Activated CD8-positive, alpha-beta T cell treated with anti-CD3 and anti-CD28 coated beads for 36 hours (primary cell): ENCODE results near the gene GYG1. TPM values are rescaled to one million over a fixed set of nuclear protein-coding genes. Genes with fewer than 3 reads are reported as not detected.

Source experiments
- ATAC-seq: fragments of 200-7000 bp; cut with Tn5 transposase; one replicate; pipeline ENCODE4 v1.10.0; 2021; ENCODE audit warnings: mild to moderate bottlenecking, moderate library complexity
- CTCF ChIA-PET: fragments of 350-600 bp; sonication (Branson Sonifier 250); formaldehyde crosslinking; loops from one replicate; lab custom pipeline; 2021; ENCODE audit warnings: antibody characterized with exemption; lab: Charles Lee
- POLR2A ChIA-PET: fragments of 350-600 bp; sonication (Branson Sonifier 250); formaldehyde crosslinking; loops from one replicate; lab custom pipeline; 2021; ENCODE audit warnings: antibody characterized with exemption; lab: Charles Lee
- DNase-seq: peaks from one replicate; pipeline ENCODE4 v3.0.0-alpha.2; 2020
- H3K27ac Mint-ChIP-seq: one replicate; pipeline ENCODE4 v1.8.0; 2021; ENCODE audit warnings: mild to moderate bottlenecking, mixed read lengths
- H3K27me3 Mint-ChIP-seq: one replicate; pipeline ENCODE4 v1.8.0; 2021; ENCODE audit warnings: mixed read lengths
- H3K36me3 Mint-ChIP-seq: one replicate; pipeline ENCODE4 v1.8.0; 2021; ENCODE audit warnings: low read depth, mixed read lengths
- H3K4me1 Mint-ChIP-seq: one replicate; pipeline ENCODE4 v1.8.0; 2021; ENCODE audit warnings: low read depth, mixed read lengths
- H3K4me3 Mint-ChIP-seq: one replicate; pipeline ENCODE4 v1.8.0; 2021; ENCODE audit warnings: mild to moderate bottlenecking, moderate library complexity, mixed read lengths
- H3K9me3 Mint-ChIP-seq: one replicate; pipeline ENCODE4 v1.8.0; 2021; ENCODE audit warnings: mixed read lengths
- intact Hi-C: fragments of 100-400 bp; cut with micrococcal nuclease; formaldehyde crosslinking; loops from one replicate; pipeline ENCODE4 v1.10.0; 2022
- total RNA-seq, 2 experiments: library from RNA; stranded (reverse); gene quantifications; one replicate each; pipeline ENCODE4 v1.2.3, GENCODE V29; 2021
- TF ChIP-seq, protein P1 (sequence below): fragments of 200-600 bp; IDR thresholded peaks from one replicate; pipeline ENCODE4 v1.8.0; 2022; ENCODE audit warnings: antibody characterized with exemption, mild to moderate bottlenecking

GYG1 gene
- total RNA-seq, 2 experiments from 2014 or later, result 16.0 to 18.3 TPM

DNA sequence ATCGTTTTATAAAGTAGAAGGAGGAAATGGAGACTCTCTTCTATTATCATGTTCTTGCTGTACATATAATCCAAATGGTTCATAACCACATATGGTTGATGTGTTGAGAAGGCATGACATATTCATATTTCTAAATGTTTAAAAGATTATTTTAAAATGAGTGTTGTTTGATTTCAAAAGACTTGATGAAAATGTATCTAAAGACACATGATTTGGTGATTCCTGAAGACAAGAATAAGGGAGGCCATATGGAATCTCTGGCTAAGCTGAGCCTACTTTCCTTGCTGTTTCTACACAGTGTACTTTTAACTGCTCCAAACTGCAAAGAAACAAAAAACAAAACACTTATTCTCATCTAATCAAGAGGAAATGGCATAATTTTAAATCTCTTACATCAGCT lies 23.0 kb upstream of the GYG1 start:
- TF ChIP-seq, protein P1, sequence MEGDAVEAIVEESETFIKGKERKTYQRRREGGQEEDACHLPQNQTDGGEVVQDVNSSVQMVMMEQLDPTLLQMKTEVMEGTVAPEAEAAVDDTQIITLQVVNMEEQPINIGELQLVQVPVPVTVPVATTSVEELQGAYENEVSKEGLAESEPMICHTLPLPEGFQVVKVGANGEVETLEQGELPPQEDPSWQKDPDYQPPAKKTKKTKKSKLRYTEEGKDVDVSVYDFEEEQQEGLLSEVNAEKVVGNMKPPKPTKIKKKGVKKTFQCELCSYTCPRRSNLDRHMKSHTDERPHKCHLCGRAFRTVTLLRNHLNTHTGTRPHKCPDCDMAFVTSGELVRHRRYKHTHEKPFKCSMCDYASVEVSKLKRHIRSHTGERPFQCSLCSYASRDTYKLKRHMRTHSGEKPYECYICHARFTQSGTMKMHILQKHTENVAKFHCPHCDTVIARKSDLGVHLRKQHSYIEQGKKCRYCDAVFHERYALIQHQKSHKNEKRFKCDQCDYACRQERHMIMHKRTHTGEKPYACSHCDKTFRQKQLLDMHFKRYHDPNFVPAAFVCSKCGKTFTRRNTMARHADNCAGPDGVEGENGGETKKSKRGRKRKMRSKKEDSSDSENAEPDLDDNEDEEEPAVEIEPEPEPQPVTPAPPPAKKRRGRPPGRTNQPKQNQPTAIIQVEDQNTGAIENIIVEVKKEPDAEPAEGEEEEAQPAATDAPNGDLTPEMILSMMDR, result no peak
- ChIA-PET POLR2A (no interaction called here), CTCF (interaction anchor here (1.1 kb wide), 1 partner anchor 21 kb away, joined by 3 read pairs; no protein-coding TSS in a partner anchor)
- H3K36me3 Mint-ChIP-seq, result no peaks in the 10 kb centered on the region
- no peaks in the 10 kb centered on the region for H3K27me3 Mint-ChIP-seq
- ATAC-seq (no peak), DNase-seq (no peak)
- no peaks in the 10 kb centered on the region for H3K4me1 Mint-ChIP-seq
- no peaks in the 10 kb centered on the region for H3K9me3 Mint-ChIP-seq
- H3K27ac Mint-ChIP-seq, result no peak overlapping the region
- no peak overlapping the region for H3K4me3 Mint-ChIP-seq
- intact Hi-C loops, result no loop called here

DNA sequence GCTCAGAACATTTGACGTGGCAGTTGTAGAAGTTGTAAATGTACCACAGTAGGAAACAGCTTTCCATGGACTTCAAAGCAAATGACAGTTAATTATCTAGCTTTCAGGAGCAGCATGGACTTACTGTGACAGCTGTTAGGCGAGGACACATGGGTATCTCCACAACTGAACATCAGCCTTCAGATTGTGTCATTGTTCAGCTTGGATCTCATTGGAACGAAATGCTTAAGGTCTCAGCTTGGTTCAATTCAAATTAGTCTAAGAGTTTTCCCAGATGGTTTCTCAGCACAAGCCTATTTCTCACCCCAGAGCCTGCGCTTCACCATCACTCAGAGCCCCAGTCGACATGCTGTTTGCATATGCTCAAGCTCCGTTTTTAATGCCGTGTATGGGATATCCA lies 21.1 kb upstream of the GYG1 start:
- Mint-ChIP-seq H3K4me1 (peaks cover 2% of the 10 kb centered on the region), H3K4me3 (no peak overlapping the region)
- POLR2A ChIA-PET, result no interaction called here

DNA sequence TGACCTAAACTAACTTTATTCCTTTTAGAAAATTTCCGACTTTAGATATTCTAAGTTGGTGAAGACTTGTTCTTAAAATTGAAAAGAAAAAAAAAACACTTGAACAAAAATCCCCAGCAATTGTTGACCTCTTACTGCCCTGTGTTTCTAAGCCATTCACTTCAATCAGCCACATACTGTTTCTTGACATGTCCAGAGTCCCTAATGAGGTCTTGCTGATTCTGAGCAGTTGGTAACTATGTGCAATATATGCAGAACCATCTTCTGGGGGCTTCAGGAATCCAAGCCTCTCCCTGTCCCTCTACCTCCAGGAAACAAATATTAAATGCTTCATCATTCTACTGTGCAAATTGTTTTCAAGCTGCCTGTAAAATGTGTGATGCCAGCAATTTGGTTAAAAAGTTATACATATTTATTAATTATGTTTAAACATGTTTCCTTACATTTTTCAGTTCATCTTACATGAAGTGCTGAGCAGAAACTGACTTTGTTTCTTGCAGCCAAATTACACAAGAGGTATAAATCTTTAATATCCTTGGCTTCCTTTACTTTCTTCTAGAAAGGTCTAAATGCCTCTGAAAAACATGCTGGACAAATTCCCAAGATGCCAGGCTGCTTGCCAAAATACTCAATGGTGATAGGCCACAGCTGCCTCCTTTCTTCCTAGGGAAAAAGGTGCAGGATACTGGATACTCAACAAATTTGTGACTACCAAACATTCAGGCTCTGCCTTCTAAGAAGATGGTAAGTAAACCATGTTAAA lies 19.8 kb upstream of the GYG1 start:
- Mint-ChIP-seq H3K36me3 (no peaks in the 10 kb centered on the region), H3K27me3 (no peaks in the 10 kb centered on the region), H3K4me3 (no peak overlapping the region), H3K4me1 (peaks cover 2% of the 10 kb centered on the region), H3K9me3 (no peaks in the 10 kb centered on the region), H3K27ac (no peak overlapping the region)
- TF ChIP-seq, protein P1, result no peak
- ChIA-PET CTCF (no interaction called here), POLR2A (no interaction called here)
- ATAC-seq (no peak), DNase-seq (no peak)
- intact Hi-C loops, result no loop called here

More for the DNA sequence above, 21.1 kb upstream of the GYG1 start:
- intact Hi-C loops, result no loop called here
- TF ChIP-seq, protein P1, result no peak
- ATAC-seq (no peak), DNase-seq (no peak)
- Mint-ChIP-seq H3K36me3 (no peaks in the 10 kb centered on the region), H3K27ac (no peak overlapping the region), H3K9me3 (no peaks in the 10 kb centered on the region), H3K27me3 (no peaks in the 10 kb centered on the region)
- CTCF ChIA-PET, result interaction anchor here (1.0 kb wide), 1 partner anchor 13 kb away, joined by 3 read pairs; no protein-coding TSS in a partner anchor

DNA sequence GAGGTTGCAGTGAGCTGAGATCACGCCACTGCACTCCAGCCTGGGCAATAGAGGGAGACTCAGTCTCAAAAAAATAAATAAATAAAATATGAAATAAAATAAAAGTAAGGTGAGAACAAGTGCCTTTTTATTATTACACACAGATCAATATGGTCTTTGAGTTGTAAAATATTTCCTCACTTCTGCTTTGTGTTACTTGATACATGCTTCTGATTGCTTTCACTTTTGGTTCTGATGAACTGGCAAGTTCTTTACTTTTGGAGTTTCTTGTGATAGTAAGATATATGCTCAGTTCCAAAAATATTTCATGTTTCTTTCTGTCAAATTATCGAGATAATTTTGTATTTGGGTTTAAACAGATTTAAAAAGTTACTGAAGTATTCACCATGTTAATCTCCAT lies 16.6 kb upstream of the GYG1 start:
- H3K4me1 Mint-ChIP-seq, result peaks cover 2% of the 10 kb centered on the region
- ChIA-PET POLR2A (no interaction called here), CTCF (interaction anchor here (1.0 to 1.5 kb wide), 3 partner anchors 9 to 145 kb away, joined by 3 to 5 read pairs (median 4); no protein-coding TSS in a partner anchor)
- no peaks in the 10 kb centered on the region for H3K9me3 Mint-ChIP-seq
- TF ChIP-seq, protein P1, result no peak
- intact Hi-C loops, result no loop called here
- no peak for DNase-seq
- H3K36me3 Mint-ChIP-seq, result no peaks in the 10 kb centered on the region
- H3K4me3 Mint-ChIP-seq, result no peak overlapping the region
- ATAC-seq, result no peak
- H3K27ac Mint-ChIP-seq, result no peak overlapping the region
- peaks cover 5% of the 10 kb centered on the region for H3K27me3 Mint-ChIP-seq

DNA sequence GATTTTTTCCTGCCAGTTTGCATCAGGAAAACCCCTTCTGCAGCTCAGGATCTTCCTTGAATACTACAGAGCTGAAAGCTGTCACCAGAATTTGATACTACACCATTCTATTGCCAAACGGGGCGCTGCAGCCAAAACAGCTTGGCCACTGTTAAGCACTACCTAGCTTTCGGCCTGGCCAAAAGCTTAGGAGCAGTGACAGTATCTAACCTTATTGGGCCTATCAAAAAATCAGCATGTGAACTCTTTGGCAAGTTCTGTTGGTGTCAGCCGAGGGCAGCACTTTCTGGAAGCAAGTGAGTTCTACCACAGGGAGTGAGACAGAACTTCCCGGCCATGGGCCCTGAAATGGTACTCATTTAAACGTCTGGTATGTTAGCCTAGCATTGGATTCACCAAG lies 16.1 kb upstream of the GYG1 start:
- Mint-ChIP-seq H3K4me1 (peaks cover 2% of the 10 kb centered on the region), H3K9me3 (no peaks in the 10 kb centered on the region), H3K27me3 (peaks cover 5% of the 10 kb centered on the region), H3K27ac (no peak overlapping the region), H3K36me3 (no peaks in the 10 kb centered on the region), H3K4me3 (no peak overlapping the region)
- ATAC-seq (no peak), DNase-seq (no peak)
- TF ChIP-seq, protein P1, result no peak
- POLR2A ChIA-PET, result no interaction called here
- intact Hi-C loops, result no loop called here
- CTCF ChIA-PET, result interaction anchor here (1.0 kb wide), 2 partner anchors 9 to 14 kb away, joined by 3 to 5 read pairs; no protein-coding TSS in a partner anchor
